Adrenal gland (tissue), 12 donors: ENCODE measurements around the gene ADGRB2. TPM values are rescaled to one million over a fixed set of nuclear protein-coding genes. Genes with fewer than 3 reads are reported as not detected.
A peak's percentile ranks its signal among the peaks of the same experiment; 100 is the strongest.

Source experiments
- DNase-seq, 7 donors: peaks; one replicate each; pipeline ENCODE4 v3.0.0-alpha.2; 2019 to 2020
- H3K27ac ChIP-seq, 5 donors: fragments of 200-600 bp; sonication (generic) in 4 of 5; 1 replicate in 3 of 5; 2 replicates in 2 of 5; pipeline versions ENCODE4 v1.5.1 to v1.8.0; 2016 to 2020; ENCODE audit warnings: mild to moderate bottlenecking in 1 of 5
- H3K27me3 ChIP-seq: fragments of 200-600 bp; 2 replicates; pipeline ENCODE4 v1.8.0; 2021
- H3K36me3 ChIP-seq, 2 donors: fragments of 200-600 bp; replicated peaks in 1 of 2; 1 replicate in 1 of 2; 2 replicates in 1 of 2; pipeline versions ENCODE4 v1.5.1 to v1.8.0; 2018 to 2022
- H3K4me1 ChIP-seq, 2 donors: fragments of 200-600 bp; replicated peaks in 1 of 2; 1 replicate in 1 of 2; 2 replicates in 1 of 2; pipeline versions ENCODE4 v1.5.1 to v1.8.0; 2018 to 2021
- H3K4me3 ChIP-seq, 4 donors: fragments of 200-600 bp; sonication (generic) in 3 of 4; one replicate each; pipeline ENCODE4 v1.5.1; 2016 to 2018
- H3K9me3 ChIP-seq, 3 donors: fragments of 200-600 bp; sonication (generic) in 1 of 3; replicated peaks in 1 of 3; 1 replicate in 2 of 3; 2 replicates in 1 of 3; pipeline versions ENCODE4 v1.5.1 to v1.8.0; 2016 to 2021
- POLR2A ChIP-seq, 2 donors: fragments of 450-650 bp; IDR thresholded peaks; one replicate each; pipeline ENCODE4 v1.6.1; 2017; ENCODE audit warnings: antibody characterized with exemption in 2 of 2, mild to moderate bottlenecking in 2 of 2, moderate library complexity in 1 of 2
- WGBS, 4 donors: extraction: QIAGEN DNeasy Blood & Tissue Kit in 2 of 4; methylation state at CpG; one replicate each; pipeline versions ENCODE4 v1.1.5 to v1.1.7; 2013 to 2017; 5-methylcytosine and 5-hydroxymethylcytosine counted together
- intact Hi-C, 2 donors: fragments of 100-400 bp; cut with DNase I; formaldehyde crosslinking; loops; one replicate each; pipeline versions ENCODE4 v1.14.1 to v1.15.0; 2022 to 2023
- polyA plus RNA-seq, 3 donors: library from polyadenylated mRNA; stranded (reverse); fragments of 200-250 nt in 2 of 3; fragments of 350-450 nt in 1 of 3; fragmentation: Illumina TruSeq in 1 of 3; extraction: RNeasy Lipid Tissue Mini Kit (QIAGEN cat#74804) in 1 of 3; gene quantifications; one replicate each; pipeline ENCODE4 v1.2.3, GENCODE V29; 2013 to 2014
- total RNA-seq, 9 donors: library from RNA; depleted of rRNA in 4 of 9; stranded (reverse); fragments of >200 nt in 4 of 9; fragments of 120-200 nt in 1 of 9; fragmentation: NEBNext Ultra II Directional in 1 of 9; extraction: Animal tissue kit (Norgen Biotek cat#: 25700) in 1 of 9; gene quantifications; one replicate each; pipeline versions ENCODE4 v1.1.0 to v1.2.4, GENCODE V29; 2013 to 2023
- TF ChIP-seq, protein P1 (sequence below), 6 experiments: fragments of 450-650 bp in 4 of 6; fragments of 200-600 bp in 2 of 6; sonication (generic) in 1 of 6; IDR thresholded peaks; 1 replicate in 5 of 6; 2 replicates in 1 of 6; pipeline versions ENCODE4 v1.5.1 to v1.8.0; 2016 to 2021; ENCODE audit warnings: antibody characterized with exemption in 6 of 6, mild to moderate bottlenecking in 2 of 6, moderate library complexity in 1 of 6
- donor health status: healthy with polysubstance abuse.
- donor health status: Bipolar disorder and iron deficiency.
- donor health status: DM: yes; HTN: yes; CAD: no.
- donor health status: DM: no; HTN: no; CAD: no.
- donor health status: DM: no; HTN: no; CAD: no.
- donor health status: DM: yes; HTN: yes; CAD: no.

The ADGRB2 gene
- total and polyA plus RNA-seq, 12 donors, result 1.8 to 57.3 (median 5.1) TPM

DNA sequence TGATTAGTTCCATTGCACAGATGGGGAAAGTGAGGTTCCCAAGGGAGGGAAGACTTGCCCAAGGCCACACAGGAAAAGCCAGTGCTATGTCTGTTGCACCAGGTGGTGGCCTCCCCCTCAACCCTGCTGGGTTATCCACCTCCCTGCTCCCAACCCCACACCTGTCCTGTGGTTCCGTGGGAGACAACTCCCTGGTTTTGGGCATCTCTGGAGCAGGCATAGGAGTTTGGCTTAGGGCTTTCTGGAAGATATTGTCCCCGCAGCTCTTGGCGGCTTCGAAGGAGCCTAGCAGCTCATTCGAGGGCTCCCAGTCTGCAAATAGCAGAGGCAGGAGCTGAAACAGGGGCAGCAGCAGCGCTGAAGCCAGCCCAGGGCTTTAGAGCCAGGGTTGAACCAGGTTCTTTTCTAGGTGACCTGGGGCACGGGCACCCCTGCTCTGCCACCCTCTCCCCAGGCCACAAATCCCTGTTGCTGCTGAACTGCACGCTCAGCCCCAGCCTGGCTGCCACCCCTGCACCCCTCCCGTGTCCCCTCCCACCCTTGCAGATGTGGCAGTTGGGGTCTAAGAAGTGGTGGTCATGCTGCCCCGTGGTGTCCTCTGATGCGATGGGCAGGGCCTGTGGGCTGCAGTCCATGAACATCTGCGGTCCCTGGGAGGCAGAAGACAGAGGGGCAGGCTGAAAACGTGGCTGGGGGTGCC is 29.6 kb upstream of the ADGRB2 start:
- TF ChIP-seq POLR2A (IDR thresholded peaks at IDR 0.05), result no peak
- TF ChIP-seq, protein P1, sequence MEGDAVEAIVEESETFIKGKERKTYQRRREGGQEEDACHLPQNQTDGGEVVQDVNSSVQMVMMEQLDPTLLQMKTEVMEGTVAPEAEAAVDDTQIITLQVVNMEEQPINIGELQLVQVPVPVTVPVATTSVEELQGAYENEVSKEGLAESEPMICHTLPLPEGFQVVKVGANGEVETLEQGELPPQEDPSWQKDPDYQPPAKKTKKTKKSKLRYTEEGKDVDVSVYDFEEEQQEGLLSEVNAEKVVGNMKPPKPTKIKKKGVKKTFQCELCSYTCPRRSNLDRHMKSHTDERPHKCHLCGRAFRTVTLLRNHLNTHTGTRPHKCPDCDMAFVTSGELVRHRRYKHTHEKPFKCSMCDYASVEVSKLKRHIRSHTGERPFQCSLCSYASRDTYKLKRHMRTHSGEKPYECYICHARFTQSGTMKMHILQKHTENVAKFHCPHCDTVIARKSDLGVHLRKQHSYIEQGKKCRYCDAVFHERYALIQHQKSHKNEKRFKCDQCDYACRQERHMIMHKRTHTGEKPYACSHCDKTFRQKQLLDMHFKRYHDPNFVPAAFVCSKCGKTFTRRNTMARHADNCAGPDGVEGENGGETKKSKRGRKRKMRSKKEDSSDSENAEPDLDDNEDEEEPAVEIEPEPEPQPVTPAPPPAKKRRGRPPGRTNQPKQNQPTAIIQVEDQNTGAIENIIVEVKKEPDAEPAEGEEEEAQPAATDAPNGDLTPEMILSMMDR (IDR thresholded peaks at IDR 0.05), result no peak
- H3K4me1 ChIP-seq, result no peaks in the 10 kb centered on the region
- H3K4me3 ChIP-seq, result no peak overlapping the region
- H3K27me3 ChIP-seq, result no peaks in the 10 kb centered on the region
- 76 to 81% (median 78%) methylated on average over 3 to 13 of the region's 13 CpGs for WGBS, 4 donors
- no peaks in the 10 kb centered on the region for H3K36me3 ChIP-seq
- H3K9me3 ChIP-seq, result no peaks in the 10 kb centered on the region
- H3K27ac ChIP-seq, result no peak overlapping the region
- peak in 2 of 7 donors; percentile 12 to 39 for DNase-seq
- intact Hi-C loops, result loop anchor here in 1 of 2 donors (10.0 kb wide), 1 partner anchor 229 kb away; no protein-coding TSS in a partner anchor

DNA sequence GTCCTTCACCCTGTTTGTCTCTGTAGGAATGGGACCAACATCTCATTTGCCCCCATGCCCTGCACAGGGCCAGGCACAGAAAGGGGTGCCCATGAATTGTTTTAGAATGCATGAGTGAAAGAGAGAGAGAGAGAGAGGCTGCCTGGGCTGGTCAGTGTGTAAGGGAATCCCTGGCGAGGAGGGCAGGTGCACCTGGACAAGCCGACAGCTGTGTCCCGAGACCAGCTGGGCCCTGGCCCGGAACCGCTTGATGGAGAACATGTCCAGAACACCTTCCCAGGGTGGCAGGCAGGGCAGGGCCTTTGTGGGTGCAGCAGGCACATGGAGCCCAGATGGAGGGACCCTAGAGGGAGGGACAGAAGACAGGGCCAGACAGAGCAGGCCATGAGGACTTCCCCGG is 28.9 kb upstream of the ADGRB2 start:
- DNase-seq, result peak in 3 of 7 donors; percentile 2 to 46 (median 12)

DNA sequence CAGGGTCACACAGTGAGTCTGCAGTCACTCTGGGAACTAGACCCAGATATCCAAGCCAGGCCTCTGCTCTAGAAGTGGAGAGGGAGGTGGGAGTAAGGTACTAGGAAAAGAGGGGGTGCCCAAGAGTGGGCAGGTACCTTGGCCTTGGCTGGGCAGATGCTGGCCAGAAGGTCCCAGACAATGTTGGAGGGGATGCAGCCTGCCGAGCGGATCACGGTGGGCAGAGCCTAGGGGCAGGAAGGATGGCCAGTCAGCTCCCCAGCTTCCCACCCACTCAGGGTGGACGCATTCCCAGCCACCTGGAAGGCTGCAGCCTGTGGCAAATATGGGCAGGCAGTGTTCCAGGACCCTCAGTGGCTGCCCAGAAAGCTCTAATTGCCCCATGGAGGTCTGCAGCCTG is 28.4 kb upstream of the ADGRB2 start:
- intact Hi-C loops, result loop anchor here in 1 of 2 donors (10.0 kb wide), 1 partner anchor 228 kb away; no protein-coding TSS in a partner anchor
- Histone ChIP-seq H3K9me3 (no peaks in the 10 kb centered on the region), H3K27me3 (no peaks in the 10 kb centered on the region), H3K4me3 (no peak overlapping the region), H3K36me3 (no peaks in the 10 kb centered on the region), H3K27ac (no peak overlapping the region), H3K4me1 (no peaks in the 10 kb centered on the region)
- TF ChIP-seq, protein P1 (IDR thresholded peaks at IDR 0.05), result no peak
- no peak for TF ChIP-seq POLR2A (IDR thresholded peaks at IDR 0.05)
- 78 to 92% (median 83%) methylated on average over 4 of the region's 4 CpGs for WGBS, 4 donors
- peak in 1 of 7 donors; percentile 21 for DNase-seq

More for the DNA sequence above, 28.9 kb upstream of the ADGRB2 start:
- no peaks in the 10 kb centered on the region for H3K36me3 ChIP-seq
- whole genome bisulfite sequencing, 4 donors, result 78 to 94% (median 89%) methylated on average over 5 to 6 of the region's 6 CpGs
- H3K27ac ChIP-seq, result no peak overlapping the region
- H3K4me1 ChIP-seq, result no peaks in the 10 kb centered on the region
- no peaks in the 10 kb centered on the region for H3K9me3 ChIP-seq
- intact Hi-C loops, result loop anchor here in 1 of 2 donors (10.0 kb wide), 1 partner anchor 228 kb away; no protein-coding TSS in a partner anchor
- TF ChIP-seq, protein P1 (IDR thresholded peaks at IDR 0.05), result no peak
- no peak for TF ChIP-seq POLR2A (IDR thresholded peaks at IDR 0.05)
- H3K4me3 ChIP-seq, result no peak overlapping the region
- no peaks in the 10 kb centered on the region for H3K27me3 ChIP-seq

DNA sequence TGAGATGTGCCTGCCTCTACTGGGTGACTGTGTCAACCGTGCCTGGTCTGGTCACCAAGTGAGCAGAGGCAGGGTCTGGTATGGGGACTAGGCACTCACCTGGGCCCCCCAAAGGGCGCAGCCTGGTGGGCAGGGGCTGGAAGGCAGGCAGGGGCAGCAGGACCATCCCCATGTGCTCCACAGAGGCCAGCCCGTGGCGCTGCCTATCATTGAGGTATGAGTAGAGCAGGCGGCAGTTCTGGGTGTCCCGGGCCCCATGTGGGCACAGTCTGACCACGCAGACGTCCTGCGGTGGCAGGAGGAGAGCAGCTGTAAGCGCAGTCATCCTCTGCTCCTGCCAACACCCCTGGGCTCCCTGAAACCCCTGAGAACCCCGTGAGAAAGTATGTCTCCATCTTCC is 28.0 kb upstream of the ADGRB2 start:
- intact Hi-C loops, result loop anchor here in 1 of 2 donors (10.0 kb wide), 1 partner anchor 227 kb away; no protein-coding TSS in a partner anchor
- Histone ChIP-seq H3K9me3 (no peaks in the 10 kb centered on the region), H3K27ac (no peak overlapping the region), H3K27me3 (no peaks in the 10 kb centered on the region), H3K36me3 (no peaks in the 10 kb centered on the region), H3K4me1 (no peaks in the 10 kb centered on the region), H3K4me3 (no peak overlapping the region)
- no peak for TF ChIP-seq POLR2A (IDR thresholded peaks at IDR 0.05)
- TF ChIP-seq, protein P1 (IDR thresholded peaks at IDR 0.05), result no peak
- 68 to 84% (median 82%) methylated on average over 1 to 11 of the region's 11 CpGs for WGBS, 4 donors
- peak in 3 of 7 donors; percentile 5 to 38 (median 8) for DNase-seq
